IMR-90 (cell line): ENCODE data around the gene ASH1L. TPM values are rescaled to one million over a fixed set of nuclear protein-coding genes. Genes with fewer than 3 reads are reported as not detected.

Source experiments
- ATAC-seq: fragments of 200-7000 bp; cut with Tn5 transposase; 2 replicates; pipeline ENCODE4 v1.9.1; 2020; ENCODE audit warnings: low read depth, mild to moderate bottlenecking, moderate library complexity
- BruUV-seq: library from RNA; stranded (reverse); fragments of 400-500 nt; replicated peaks from 2 replicates; lab custom pipeline; 2021; lab: Mats Ljungman, UMichigan
- CTCF ChIA-PET: fragments of 300-600 bp; formaldehyde crosslinking; extraction: SDS; loops from one replicate; lab custom pipeline; 2021; ENCODE audit warnings: antibody characterized with exemption; lab: Yijun Ruan, JAX
- POLR2A ChIA-PET: fragments of 300-600 bp; sonication (Branson Sonifier 250); formaldehyde crosslinking; loops from one replicate; lab custom pipeline; 2022; ENCODE audit warnings: antibody characterized with exemption; ENCODE audit not compliant: unreplicated experiment; lab: Charles Lee
- DNase-seq: peaks from one replicate; pipeline ENCODE4 v3.0.0; 2013
- H2AFZ ChIP-seq: replicated peaks from 2 replicates; pipeline ENCODE3; 2013; ENCODE audit warnings: low read length, mild to moderate bottlenecking; ENCODE audit not compliant: poor library complexity
- H2AK5ac ChIP-seq: 2 replicates; pipeline ENCODE4 v1.6.1; 2013; ENCODE audit warnings: low read depth, low read length, inconsistent platforms
- H2AK9ac ChIP-seq: replicated peaks from 2 replicates; pipeline ENCODE3; 2013; ENCODE audit warnings: mild to moderate bottlenecking, low read depth, low read length, moderate library complexity; ENCODE audit not compliant: poor library complexity
- H2BK120ac ChIP-seq: 2 replicates; pipeline ENCODE4 v1.6.1; 2013; ENCODE audit warnings: low read depth, low read length, inconsistent platforms
- H2BK15ac ChIP-seq: 3 replicates; pipeline ENCODE4 v1.6.1; 2013; ENCODE audit warnings: low read depth, low read length, inconsistent platforms
- H2BK20ac ChIP-seq: 2 replicates; pipeline ENCODE4 v1.6.1; 2013; ENCODE audit warnings: low read depth, mild to moderate bottlenecking, inconsistent platforms, low read length, moderate library complexity
- H2BK5ac ChIP-seq: 2 replicates; pipeline ENCODE4 v1.6.1; 2013; ENCODE audit warnings: mild to moderate bottlenecking, low read depth, low read length, inconsistent platforms; ENCODE audit not compliant: poor library complexity, severe bottlenecking
- H3K14ac ChIP-seq: replicated peaks from 2 replicates; pipeline ENCODE4 v1.6.1; 2013; ENCODE audit warnings: low read depth, low read length, inconsistent platforms
- H3K18ac ChIP-seq: 2 replicates; pipeline ENCODE4 v1.6.1; 2013; ENCODE audit warnings: low read depth, low read length, control low read depth
- H3K23ac ChIP-seq: 2 replicates; pipeline ENCODE4 v1.6.1; 2013; ENCODE audit warnings: low read depth, low read length, inconsistent platforms
- H3K27ac ChIP-seq: 2 replicates; pipeline ENCODE4 v1.5.1; 2013; ENCODE audit warnings: mild to moderate bottlenecking, control low read depth, low read length; ENCODE audit not compliant: insufficient read depth
- H3K27me3 ChIP-seq: 2 replicates; pipeline ENCODE4 v1.6.1; 2013; ENCODE audit warnings: low read length; ENCODE audit not compliant: control insufficient read depth, insufficient read depth
- H3K36me3 ChIP-seq: 2 replicates; pipeline ENCODE4 v1.6.1; 2013; ENCODE audit warnings: low read length, mixed read lengths; ENCODE audit not compliant: control insufficient read depth, insufficient read depth
- H3K4ac ChIP-seq: 2 replicates; pipeline ENCODE4 v1.6.1; 2013; ENCODE audit warnings: low read depth, low read length, inconsistent platforms
- H3K4me1 ChIP-seq: 2 replicates; pipeline ENCODE4 v1.6.1; 2013; ENCODE audit warnings: low read length, mixed read lengths; ENCODE audit not compliant: control insufficient read depth, insufficient read depth
- H3K4me2 ChIP-seq: 2 replicates; pipeline ENCODE4 v1.6.1; 2013; ENCODE audit warnings: low read depth, mild to moderate bottlenecking, control low read depth, low read length, moderate library complexity
- H3K4me3 ChIP-seq: 2 replicates; pipeline ENCODE4 v1.5.1; 2013; ENCODE audit warnings: low read depth, mild to moderate bottlenecking, control low read depth, low read length, moderate library complexity; ENCODE audit not compliant: insufficient read depth
- H3K56ac ChIP-seq: 2 replicates; pipeline ENCODE4 v1.6.1; 2013; ENCODE audit warnings: low read length, inconsistent platforms; ENCODE audit not compliant: insufficient read depth; ENCODE audit errors: extremely low read depth
- H3K79me1 ChIP-seq, 2 experiments: 2 replicates each; pipeline ENCODE4 v1.6.1; 2013; ENCODE audit warnings: low read length in 2 of 2, inconsistent platforms in 1 of 2, low read depth in 1 of 2
- H3K9ac ChIP-seq: 2 replicates; pipeline ENCODE4 v1.6.1; 2013; ENCODE audit warnings: low read depth, low read length, control low read depth
- H3K9me1 ChIP-seq: 2 replicates; pipeline ENCODE4 v1.6.1; 2013; ENCODE audit warnings: low read length, inconsistent platforms; ENCODE audit not compliant: insufficient read depth
- H3K9me3 ChIP-seq: 2 replicates; pipeline ENCODE4 v1.6.1; 2013; ENCODE audit warnings: low read length; ENCODE audit not compliant: control insufficient read depth, insufficient read depth
- H4K20me1 ChIP-seq: 2 replicates; pipeline ENCODE4 v1.6.1; 2013; ENCODE audit warnings: low read length, inconsistent platforms; ENCODE audit not compliant: insufficient read depth
- H4K5ac ChIP-seq: 2 replicates; pipeline ENCODE4 v1.6.1; 2013; ENCODE audit warnings: mild to moderate bottlenecking, low read depth, low read length, control low read depth
- H4K8ac ChIP-seq, 2 experiments: 2 replicates each; pipeline ENCODE4 v1.6.1; 2013; ENCODE audit warnings: low read depth in 2 of 2, low read length in 2 of 2, control low read depth in 1 of 2, inconsistent platforms in 1 of 2
- H4K91ac ChIP-seq: 2 replicates; pipeline ENCODE4 v1.6.1; 2013; ENCODE audit warnings: low read depth, low read length, inconsistent platforms; ENCODE audit not compliant: insufficient read depth
- BHLHE40 ChIP-seq: fragments of 150-350 bp; IDR thresholded peaks from 2 replicates; pipeline ENCODE4 v1.6.1; 2016; ENCODE audit warnings: mild to moderate bottlenecking, low read depth, low read length
- CEBPB ChIP-seq: IDR thresholded peaks from 2 replicates; pipeline ENCODE4 v1.6.1; 2012; ENCODE audit warnings: low read depth, low read length, improper control_type of control experiment
- FOS ChIP-seq: fragments of 150-350 bp; IDR thresholded peaks from 2 replicates; pipeline ENCODE4 v1.6.1; 2016; ENCODE audit warnings: low read depth, low read length
- MAZ ChIP-seq: IDR thresholded peaks from 2 replicates; pipeline ENCODE4 v1.6.1; 2012; ENCODE audit warnings: low read depth, mild to moderate bottlenecking, low read length, improper control_type of control experiment, moderate library complexity, borderline replicate concordance
- MXI1 ChIP-seq: IDR thresholded peaks from 2 replicates; pipeline ENCODE4 v1.6.1; 2012; ENCODE audit warnings: low read depth, mild to moderate bottlenecking, low read length, moderate library complexity, borderline replicate concordance
- RCOR1 ChIP-seq: IDR thresholded peaks from 2 replicates; pipeline ENCODE4 v1.6.1; 2012; ENCODE audit warnings: mild to moderate bottlenecking, low read length, improper control_type of control experiment; ENCODE audit not compliant: insufficient replicate concordance
- RFX5 ChIP-seq: IDR thresholded peaks from 2 replicates; pipeline ENCODE4 v1.8.0; 2012; ENCODE audit warnings: low read depth, mild to moderate bottlenecking, low read length, moderate library complexity
- SMC3 ChIP-seq: fragments of 150-350 bp; IDR thresholded peaks from 2 replicates; pipeline ENCODE4 v1.6.1; 2016; ENCODE audit warnings: low read depth, mild to moderate bottlenecking, antibody characterized with exemption, low read length, moderate library complexity
- WGBS, 2 experiments: methylation state at CpG; one replicate each; pipeline versions ENCODE4 v1.1.5 to v1.1.7; 2013; ENCODE audit warnings: missing lambda C conversion rate in 2 of 2; ENCODE audit not compliant: insufficient read length in 1 of 2; ENCODE audit errors: extremely low coverage in 2 of 2; 5-methylcytosine and 5-hydroxymethylcytosine counted together
- dilution Hi-C: fragments of 300-500 bp; cut with HindIII; formaldehyde crosslinking; loops from one replicate; pipeline ENCODE4 v1.14.3; 2018; ENCODE audit warnings: low sequenced_read_pairs; ENCODE audit not compliant: unreplicated experiment
- in situ Hi-C: fragments of 300-500 bp; cut with MboI; formaldehyde crosslinking; loops from 3 replicates; pipeline ENCODE4 v1.14.3; 2019; ENCODE audit warnings: low sequenced_read_pairs, inconsistent platforms, mixed read lengths
- intact Hi-C: fragments of 100-400 bp; cut with micrococcal nuclease; formaldehyde crosslinking; loops from 2 replicates; pipeline ENCODE4 v1.10.0; 2022
- polyA plus RNA-seq, 3 experiments: library from polyadenylated mRNA; depleted of rRNA; stranded (reverse); fragments of >200 nt; gene quantifications; 2 replicates each; pipeline ENCODE4 v1.2.3, GENCODE V29; 2012; ENCODE audit warnings: low replicate concordance in 1 of 3
- total RNA-seq: library from RNA; depleted of rRNA; stranded (reverse); fragments of >200 nt; gene quantifications from 2 replicates; pipeline ENCODE4 v1.2.3, GENCODE V29; 2012
- TF ChIP-seq, protein P1 (sequence below): fragments of 150-350 bp; IDR thresholded peaks from 2 replicates; pipeline ENCODE4 v1.6.1; 2016; ENCODE audit warnings: low read depth, mild to moderate bottlenecking, low read length, moderate library complexity, borderline replicate concordance

The ASH1L gene
- total and polyA plus RNA-seq, 2 of the 4 experiments (the other 2 are of a cell fraction), result 13.7 to 18.5 TPM

GRCh38 chr1:155295942-155296267 is 266.7 kb downstream of the ASH1L start:
- ATAC-seq, result no peak
- in situ Hi-C loops, result no loop called here

More at GRCh38 chr1:155295942-155296267, 266.7 kb downstream of the ASH1L start:
- Histone ChIP-seq H3K27me3 (peaks cover 58% of the 10 kb centered on the region), H3K27ac (no peak overlapping the region), H2AK9ac (no peak overlapping the region), H3K9me1 (no peaks in the 10 kb centered on the region), H3K4me3 (no peak overlapping the region), H4K8ac (no peak overlapping the region), H3K14ac (no peak overlapping the region), H3K18ac (no peak overlapping the region), H2BK20ac (no peak overlapping the region), H4K20me1 (no peaks in the 10 kb centered on the region), H3K4me1 (no peaks in the 10 kb centered on the region), H3K9me3 (peaks cover 2% of the 10 kb centered on the region; the same call in 1 of the 2 replicates), H2AFZ (peak overlapping the region; percentile 43), H4K5ac (no peak overlapping the region), H3K79me1 (no peaks in the 10 kb centered on the region), H2BK15ac (no peak overlapping the region), H3K23ac (no peak overlapping the region), H2BK5ac (no peak overlapping the region), H3K4ac (no peak overlapping the region), H3K56ac (no peak overlapping the region), H3K4me2 (no peak overlapping the region), H4K91ac (no peak overlapping the region), H2BK120ac (no peak overlapping the region), H3K9ac (no peak overlapping the region), H2AK5ac (no peak overlapping the region), H3K36me3 (no peaks in the 10 kb centered on the region)
- ChIA-PET POLR2A (no interaction called here), CTCF (interaction anchor here (0.6 kb wide), 1 partner anchor 20 kb away, joined by 8 read pairs; no protein-coding TSS in a partner anchor)
- BruUV-seq, result no TSS peak
- TF ChIP-seq MAZ, result no peak
- no peak for TF ChIP-seq SMC3
- no peak for TF ChIP-seq MXI1
- no peak for TF ChIP-seq CEBPB
- TF ChIP-seq FOS, result no peak
- TF ChIP-seq, protein P1, sequence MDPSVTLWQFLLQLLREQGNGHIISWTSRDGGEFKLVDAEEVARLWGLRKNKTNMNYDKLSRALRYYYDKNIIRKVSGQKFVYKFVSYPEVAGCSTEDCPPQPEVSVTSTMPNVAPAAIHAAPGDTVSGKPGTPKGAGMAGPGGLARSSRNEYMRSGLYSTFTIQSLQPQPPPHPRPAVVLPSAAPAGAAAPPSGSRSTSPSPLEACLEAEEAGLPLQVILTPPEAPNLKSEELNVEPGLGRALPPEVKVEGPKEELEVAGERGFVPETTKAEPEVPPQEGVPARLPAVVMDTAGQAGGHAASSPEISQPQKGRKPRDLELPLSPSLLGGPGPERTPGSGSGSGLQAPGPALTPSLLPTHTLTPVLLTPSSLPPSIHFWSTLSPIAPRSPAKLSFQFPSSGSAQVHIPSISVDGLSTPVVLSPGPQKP, result no peak
- no peak for TF ChIP-seq RFX5
- TF ChIP-seq BHLHE40, result no peak
- no peak for TF ChIP-seq RCOR1
- DNase-seq, result no peak
- intact Hi-C loops (no loop called here), dilution Hi-C loops (no loop called here)
- 83% methylated on average over 3 of the region's 7 CpGs; no CpG with 5 or more reads in 1 of the 2 experiments for WGBS, 2 experiments
